GM12873 (cell line): Measurements from ENCODE around the gene BCKDHA.

Experiments used
- CTCF ChIP-seq: IDR thresholded peaks from 2 replicates; pipeline ENCODE4 v1.5.1; 2012; ENCODE audit warnings: low read depth, mild to moderate bottlenecking, moderate library complexity, low read length, control low read depth; ENCODE audit not compliant: insufficient read depth; ENCODE audit errors: missing control alignments

The BCKDHA gene

GRCh38 chr19:41449079-41449864 lies 51.7 kb downstream of the BCKDHA start:
- peak; percentile 93 for TF ChIP-seq CTCF

- TF ChIP-seq CTCF = no peak
Measured at GRCh38 chr19:41449865-41450178, 52.2 kb downstream of the BCKDHA start.

GRCh38 chr19:41452584-41453275 lies 55.1 kb downstream of the BCKDHA start:
- no peak for TF ChIP-seq CTCF

GRCh38 chr19:41455936-41456335 lies 58.3 kb downstream of the BCKDHA start:
- TF ChIP-seq CTCF = no peak

- no peak for TF ChIP-seq CTCF
Measured at GRCh38 chr19:41456342-41456918, 58.8 kb downstream of the BCKDHA start.

- TF ChIP-seq CTCF = no peak
Measured at GRCh38 chr19:41457241-41457640, 59.6 kb downstream of the BCKDHA start.

GRCh38 chr19:41462497-41462896 lies 64.9 kb downstream of the BCKDHA start:
- TF ChIP-seq CTCF = no peak
